PC-3 (cell line): ENCODE data around the gene CATSPERZ.

Experiments used
- CTCF ChIP-seq: fragments of 300-600 bp; sonication (generic); conservative IDR thresholded peaks from 2 replicates; pipeline ENCODE4 v1.5.1; 2017; ENCODE audit warnings: antibody characterized with exemption, low read depth, mild to moderate bottlenecking, low read length
- EZH2 ChIP-seq: fragments of 300-600 bp; sonication (generic); IDR thresholded peaks from one replicate; pipeline ENCODE4 v1.6.1; 2017; ENCODE audit warnings: antibody characterized with exemption, mild to moderate bottlenecking, low read length; ENCODE audit not compliant: unreplicated experiment
- EZH2phosphoT487 ChIP-seq: fragments of 300-600 bp; sonication (generic); IDR thresholded peaks from 2 replicates; pipeline ENCODE4 v1.6.1; 2018; ENCODE audit warnings: mild to moderate bottlenecking, antibody characterized with exemption, low read length, borderline replicate concordance

- TF ChIP-seq CTCF: no peak
- TF ChIP-seq EZH2: no peak
- TF ChIP-seq EZH2phosphoT487: no peak
These were observed 39.1 kb downstream of the CATSPERZ start for GRCh38 chr11:64339286-64339685.
